ENCODE measurements around the gene IL36B. TPM values are rescaled to one million over a fixed set of nuclear protein-coding genes. Genes with fewer than 3 reads are reported as not detected.

Gene IL36B
- total RNA-seq, 1 donor from 2014 or later: not detected

DNA sequence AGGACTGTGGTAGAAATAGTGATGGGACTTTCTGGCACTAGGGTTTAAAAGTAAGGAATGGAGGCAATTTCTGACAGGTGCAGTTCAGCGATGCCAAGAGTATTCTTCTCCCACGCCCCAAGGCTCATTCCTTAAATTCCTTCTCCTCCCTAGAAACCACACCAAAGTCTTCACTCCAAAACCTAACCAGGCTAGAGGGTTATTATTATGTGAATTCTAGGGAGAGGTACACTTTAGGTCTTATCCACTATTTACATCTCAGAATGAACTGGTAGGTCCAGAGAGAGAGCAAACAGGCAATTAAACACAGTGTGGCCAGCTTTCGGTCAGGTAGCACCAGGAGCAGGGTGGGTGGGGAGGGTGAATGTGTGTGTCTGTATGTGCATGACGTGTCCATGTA lies 26.5 kb upstream of the IL36B start:
- Histone ChIP-seq H3K4me1 (no peaks in the 10 kb centered on the region), H3K36me3 (no peaks in the 10 kb centered on the region), H3K4me3 (no peak overlapping the region), H3K9me3 (no peaks in the 10 kb centered on the region), H3K27me3 (no peaks in the 10 kb centered on the region), H3K27ac (no peak overlapping the region)
- DNase-seq (ENCODE audit: low spot score in 2 of 2): no peak
- TF ChIP-seq, protein P1, sequence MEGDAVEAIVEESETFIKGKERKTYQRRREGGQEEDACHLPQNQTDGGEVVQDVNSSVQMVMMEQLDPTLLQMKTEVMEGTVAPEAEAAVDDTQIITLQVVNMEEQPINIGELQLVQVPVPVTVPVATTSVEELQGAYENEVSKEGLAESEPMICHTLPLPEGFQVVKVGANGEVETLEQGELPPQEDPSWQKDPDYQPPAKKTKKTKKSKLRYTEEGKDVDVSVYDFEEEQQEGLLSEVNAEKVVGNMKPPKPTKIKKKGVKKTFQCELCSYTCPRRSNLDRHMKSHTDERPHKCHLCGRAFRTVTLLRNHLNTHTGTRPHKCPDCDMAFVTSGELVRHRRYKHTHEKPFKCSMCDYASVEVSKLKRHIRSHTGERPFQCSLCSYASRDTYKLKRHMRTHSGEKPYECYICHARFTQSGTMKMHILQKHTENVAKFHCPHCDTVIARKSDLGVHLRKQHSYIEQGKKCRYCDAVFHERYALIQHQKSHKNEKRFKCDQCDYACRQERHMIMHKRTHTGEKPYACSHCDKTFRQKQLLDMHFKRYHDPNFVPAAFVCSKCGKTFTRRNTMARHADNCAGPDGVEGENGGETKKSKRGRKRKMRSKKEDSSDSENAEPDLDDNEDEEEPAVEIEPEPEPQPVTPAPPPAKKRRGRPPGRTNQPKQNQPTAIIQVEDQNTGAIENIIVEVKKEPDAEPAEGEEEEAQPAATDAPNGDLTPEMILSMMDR (IDR thresholded peaks at IDR 0.05): no peak
- intact Hi-C loops (cut with DNase I): no loop called here

DNA sequence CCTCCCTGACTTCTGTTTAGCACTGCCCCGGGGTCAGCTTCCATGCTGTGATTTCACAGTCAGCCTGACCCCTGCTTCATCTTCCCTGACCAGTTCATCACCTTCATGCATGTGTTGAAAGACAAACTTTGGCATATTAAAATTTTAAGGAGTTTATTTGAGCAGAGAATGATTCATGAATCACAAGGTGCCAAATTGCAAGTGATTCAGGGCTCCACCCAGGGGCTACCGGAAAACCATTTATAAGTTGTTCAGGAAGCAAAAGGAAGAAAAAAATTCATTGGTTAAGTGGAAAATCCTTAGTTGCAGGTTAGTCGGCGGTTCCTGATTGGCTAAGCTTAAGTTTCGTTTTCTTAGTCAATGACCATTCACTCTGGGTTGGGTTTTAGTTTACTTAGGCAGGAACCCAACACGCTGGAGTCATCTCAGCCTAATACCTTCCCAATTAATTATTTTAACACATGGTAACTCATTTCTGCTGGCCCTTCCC lies 25.7 kb upstream of the IL36B start:
- Histone ChIP-seq H3K36me3 (no peaks in the 10 kb centered on the region), H3K9me3 (no peaks in the 10 kb centered on the region), H3K27ac (no peak overlapping the region), H3K4me3 (no peak overlapping the region), H3K27me3 (no peaks in the 10 kb centered on the region), H3K4me1 (no peaks in the 10 kb centered on the region)
- TF ChIP-seq, protein P1 (IDR thresholded peaks at IDR 0.05): no peak
- intact Hi-C loops (cut with DNase I): no loop called here
- no peak for DNase-seq (ENCODE audit: low spot score in 2 of 2)

DNA sequence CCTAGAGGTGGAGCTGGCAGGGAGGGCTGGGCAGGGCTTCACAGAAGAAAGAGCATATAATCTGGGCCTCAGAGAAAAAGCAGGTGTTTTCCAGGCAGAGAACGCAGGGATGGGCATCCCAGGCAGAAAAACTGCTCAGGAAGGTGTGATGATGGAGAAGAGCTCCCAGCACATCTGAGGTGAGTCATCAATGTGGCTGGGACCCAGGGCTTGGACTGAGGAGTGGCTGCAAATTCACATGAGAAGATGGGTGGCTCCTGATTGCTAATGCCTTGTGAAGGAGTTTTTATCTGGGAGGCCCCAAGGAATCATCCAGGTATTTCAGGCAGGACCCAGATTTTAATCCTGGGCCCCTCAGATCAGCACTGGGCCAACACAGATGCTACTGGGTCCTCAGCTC lies 25.3 kb upstream of the IL36B start:
- TF ChIP-seq, protein P1 (IDR thresholded peaks at IDR 0.05): no peak
- Histone ChIP-seq H3K27ac (no peak overlapping the region), H3K4me1 (no peaks in the 10 kb centered on the region), H3K4me3 (no peak overlapping the region), H3K27me3 (no peaks in the 10 kb centered on the region), H3K36me3 (no peaks in the 10 kb centered on the region), H3K9me3 (no peaks in the 10 kb centered on the region)
- intact Hi-C loops (cut with DNase I): no loop called here
- DNase-seq (ENCODE audit: low spot score in 2 of 2): no peak

DNA sequence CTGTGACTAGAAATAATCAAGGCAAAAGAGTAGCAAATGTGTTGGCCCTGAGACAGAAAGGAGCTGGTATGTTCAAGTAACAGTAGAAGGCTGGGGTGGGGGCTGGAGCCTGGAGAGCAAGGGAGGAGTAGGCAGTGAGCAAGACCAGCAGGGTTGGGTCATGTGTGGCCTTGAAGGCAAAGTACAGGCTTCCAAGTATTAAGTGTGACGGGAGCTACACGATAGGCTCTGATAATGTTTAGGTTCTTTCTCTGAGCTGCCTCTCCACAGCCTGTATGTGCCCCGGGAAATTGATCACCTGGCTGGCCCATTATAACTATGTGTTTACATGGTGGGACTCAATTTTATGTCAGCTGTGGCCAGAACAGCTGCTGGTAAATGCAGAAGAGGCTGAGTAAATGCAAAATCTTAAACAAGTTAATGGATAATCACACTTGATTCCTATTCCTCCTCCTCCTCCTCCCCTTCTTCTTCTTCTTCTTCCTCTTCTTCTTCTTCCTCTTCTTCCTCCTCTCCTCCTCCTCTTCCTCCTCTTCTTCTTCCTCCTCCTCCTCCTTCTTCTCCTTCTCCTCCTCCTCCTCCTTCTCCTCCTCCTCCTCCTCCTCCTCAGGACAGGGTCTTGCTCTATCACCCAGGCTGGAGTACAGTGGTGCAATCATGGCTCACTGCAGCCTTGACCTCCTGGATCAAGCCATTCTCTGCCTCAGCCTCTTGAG lies 24.4 kb upstream of the IL36B start:
- Histone ChIP-seq H3K4me3 (no peak overlapping the region), H3K36me3 (no peaks in the 10 kb centered on the region), H3K27ac (no peak overlapping the region), H3K4me1 (no peaks in the 10 kb centered on the region), H3K9me3 (no peaks in the 10 kb centered on the region), H3K27me3 (no peaks in the 10 kb centered on the region)
- no peak for DNase-seq (ENCODE audit: low spot score in 2 of 2)
- intact Hi-C loops (cut with DNase I): no loop called here
- TF ChIP-seq, protein P1 (IDR thresholded peaks at IDR 0.05): no peak

DNA sequence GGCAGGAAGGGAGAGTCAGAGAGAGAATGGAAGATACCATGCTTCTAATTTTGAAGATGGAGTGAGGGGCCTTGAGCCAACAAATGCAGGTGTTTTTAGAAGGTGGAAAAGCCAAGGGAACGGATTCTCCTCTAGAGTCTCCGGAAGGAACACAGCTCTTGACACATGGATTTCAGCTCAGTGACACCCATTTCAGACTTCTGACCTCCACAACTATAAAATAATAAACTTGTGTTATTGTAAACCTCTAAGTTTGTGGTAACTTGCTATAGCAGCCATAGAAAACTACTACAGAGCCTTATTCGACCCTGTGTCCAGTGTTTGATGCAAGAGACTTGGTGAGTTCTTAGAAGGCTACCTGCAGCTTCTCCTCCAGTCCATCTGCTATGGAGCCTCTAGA lies 22.9 kb upstream of the IL36B start:
- no peak for DNase-seq (ENCODE audit: low spot score in 2 of 2)
- TF ChIP-seq, protein P1 (IDR thresholded peaks at IDR 0.05): no peak
- Histone ChIP-seq H3K27me3 (no peaks in the 10 kb centered on the region), H3K9me3 (no peaks in the 10 kb centered on the region), H3K4me3 (no peak overlapping the region), H3K27ac (no peak overlapping the region), H3K4me1 (no peaks in the 10 kb centered on the region), H3K36me3 (no peaks in the 10 kb centered on the region)
- intact Hi-C loops (cut with DNase I): no loop called here
